NB4 (cell line): Measurements from ENCODE around the gene ATG13.

Experiments
- DNase-seq: peaks from one replicate; pipeline ENCODE4 v3.0.0; 2010; ENCODE audit warnings: low read depth
- H3K4me3 ChIP-seq: one replicate; pipeline ENCODE4 v1.5.1; 2011; ENCODE audit warnings: mild to moderate bottlenecking, low read depth, low read length, moderate library complexity
- MYC ChIP-seq: IDR thresholded peaks from 2 replicates; pipeline ENCODE4 v1.6.1; 2011; ENCODE audit warnings: low read depth, low read length
- POLR2A ChIP-seq: IDR thresholded peaks from 2 replicates; pipeline ENCODE4 v1.6.1; 2011; ENCODE audit warnings: mild to moderate bottlenecking; ENCODE audit not compliant: insufficient read length; ENCODE audit errors: extremely low read depth
- TF ChIP-seq, protein P1 (sequence below): IDR thresholded peaks from 2 replicates; pipeline ENCODE4 v1.6.1; 2011; ENCODE audit warnings: low read depth, low read length
- TF ChIP-seq, protein P2 (sequence below): IDR thresholded peaks from one replicate; pipeline ENCODE4 v1.5.1; 2012; ENCODE audit warnings: low read depth, low read length

ATG13 gene

DNA sequence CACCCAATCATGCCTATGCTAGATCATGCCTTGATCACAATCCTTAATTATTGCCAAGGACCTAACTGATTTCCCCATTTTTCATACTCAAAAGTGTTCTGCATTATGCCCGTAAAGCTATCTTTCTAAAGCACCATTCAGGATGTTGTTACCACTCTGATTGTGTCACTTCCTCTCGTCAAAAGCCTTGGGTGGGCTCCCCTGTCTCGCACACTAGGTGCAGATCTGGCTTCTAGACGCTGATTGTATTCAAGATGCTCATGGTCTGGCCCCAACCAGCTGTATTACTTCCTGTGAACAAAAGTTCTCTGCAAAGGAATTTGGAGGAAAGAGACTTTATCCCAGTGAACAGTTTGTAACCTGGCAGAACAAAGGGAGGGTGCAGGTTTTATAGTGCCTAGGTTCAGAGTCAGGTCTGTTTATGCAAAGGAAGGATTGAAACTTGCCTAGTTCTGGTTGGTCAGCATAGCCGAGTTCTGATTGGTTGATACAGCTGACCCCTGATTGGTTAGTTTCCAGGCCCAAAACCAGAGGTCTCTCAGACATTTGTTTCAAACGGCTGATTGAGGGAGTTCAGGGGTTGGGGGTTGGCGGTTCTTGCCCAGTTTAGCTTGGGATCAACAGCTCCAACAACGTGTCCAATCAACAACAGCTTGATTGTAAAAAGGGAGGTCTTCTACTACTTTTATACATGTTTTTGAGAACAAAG is 25.4 kb downstream of the ATG13 start:
- DNase-seq = peak; percentile 59
- no peak overlapping the region for H3K4me3 ChIP-seq
- TF ChIP-seq, protein P1, sequence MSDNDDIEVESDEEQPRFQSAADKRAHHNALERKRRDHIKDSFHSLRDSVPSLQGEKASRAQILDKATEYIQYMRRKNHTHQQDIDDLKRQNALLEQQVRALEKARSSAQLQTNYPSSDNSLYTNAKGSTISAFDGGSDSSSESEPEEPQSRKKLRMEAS = no peak
- TF ChIP-seq MYC = no peak
- TF ChIP-seq POLR2A = no peak
- TF ChIP-seq, protein P2, sequence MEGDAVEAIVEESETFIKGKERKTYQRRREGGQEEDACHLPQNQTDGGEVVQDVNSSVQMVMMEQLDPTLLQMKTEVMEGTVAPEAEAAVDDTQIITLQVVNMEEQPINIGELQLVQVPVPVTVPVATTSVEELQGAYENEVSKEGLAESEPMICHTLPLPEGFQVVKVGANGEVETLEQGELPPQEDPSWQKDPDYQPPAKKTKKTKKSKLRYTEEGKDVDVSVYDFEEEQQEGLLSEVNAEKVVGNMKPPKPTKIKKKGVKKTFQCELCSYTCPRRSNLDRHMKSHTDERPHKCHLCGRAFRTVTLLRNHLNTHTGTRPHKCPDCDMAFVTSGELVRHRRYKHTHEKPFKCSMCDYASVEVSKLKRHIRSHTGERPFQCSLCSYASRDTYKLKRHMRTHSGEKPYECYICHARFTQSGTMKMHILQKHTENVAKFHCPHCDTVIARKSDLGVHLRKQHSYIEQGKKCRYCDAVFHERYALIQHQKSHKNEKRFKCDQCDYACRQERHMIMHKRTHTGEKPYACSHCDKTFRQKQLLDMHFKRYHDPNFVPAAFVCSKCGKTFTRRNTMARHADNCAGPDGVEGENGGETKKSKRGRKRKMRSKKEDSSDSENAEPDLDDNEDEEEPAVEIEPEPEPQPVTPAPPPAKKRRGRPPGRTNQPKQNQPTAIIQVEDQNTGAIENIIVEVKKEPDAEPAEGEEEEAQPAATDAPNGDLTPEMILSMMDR = no peak

DNA sequence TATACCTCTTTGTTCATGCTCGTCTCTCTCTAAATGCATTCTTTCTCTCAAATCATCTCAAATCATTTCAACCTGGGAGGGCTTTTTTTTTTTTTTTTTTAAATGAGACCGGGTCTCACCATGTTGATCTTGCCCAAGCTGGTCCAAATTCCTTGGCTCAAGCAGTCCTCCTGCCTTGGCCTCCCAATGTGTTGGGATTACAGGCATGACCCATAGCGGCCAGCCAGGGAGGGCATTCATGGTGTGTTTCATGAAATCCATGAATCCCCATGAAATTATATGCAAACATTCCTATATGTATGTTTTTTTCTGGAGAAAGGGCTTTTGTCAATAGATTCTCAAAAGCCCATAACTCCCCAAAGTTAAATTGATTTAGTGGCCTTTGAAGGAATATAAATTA is 26.2 kb downstream of the ATG13 start:
- no peak overlapping the region for H3K4me3 ChIP-seq
- DNase-seq = no peak
- TF ChIP-seq POLR2A = no peak
- no peak for TF ChIP-seq MYC
- TF ChIP-seq, protein P1 = no peak
- TF ChIP-seq, protein P2 = no peak

DNA sequence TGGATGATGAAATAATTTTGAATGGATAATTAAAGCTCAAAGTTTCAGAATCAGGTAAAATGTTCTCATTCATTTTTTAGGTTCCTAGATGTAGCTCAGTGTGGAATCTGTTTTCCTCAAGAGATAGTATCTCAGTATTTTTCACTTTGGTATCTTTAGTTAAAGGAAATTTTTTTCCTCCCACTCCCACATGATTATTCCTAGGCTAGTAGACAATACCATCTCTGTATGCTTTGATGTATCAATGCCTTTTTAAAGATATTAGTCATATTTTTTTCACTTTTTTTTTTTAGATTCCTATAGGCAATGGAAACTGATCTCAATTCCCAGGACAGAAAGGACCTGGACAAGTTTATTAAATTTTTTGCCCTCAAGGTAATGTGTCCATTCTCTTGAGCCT is 26.6 kb downstream of the ATG13 start:
- H3K4me3 ChIP-seq = no peak overlapping the region
- TF ChIP-seq POLR2A (no peak), MYC (no peak)
- TF ChIP-seq, protein P1 = no peak
- TF ChIP-seq, protein P2 = no peak
- no peak for DNase-seq

DNA sequence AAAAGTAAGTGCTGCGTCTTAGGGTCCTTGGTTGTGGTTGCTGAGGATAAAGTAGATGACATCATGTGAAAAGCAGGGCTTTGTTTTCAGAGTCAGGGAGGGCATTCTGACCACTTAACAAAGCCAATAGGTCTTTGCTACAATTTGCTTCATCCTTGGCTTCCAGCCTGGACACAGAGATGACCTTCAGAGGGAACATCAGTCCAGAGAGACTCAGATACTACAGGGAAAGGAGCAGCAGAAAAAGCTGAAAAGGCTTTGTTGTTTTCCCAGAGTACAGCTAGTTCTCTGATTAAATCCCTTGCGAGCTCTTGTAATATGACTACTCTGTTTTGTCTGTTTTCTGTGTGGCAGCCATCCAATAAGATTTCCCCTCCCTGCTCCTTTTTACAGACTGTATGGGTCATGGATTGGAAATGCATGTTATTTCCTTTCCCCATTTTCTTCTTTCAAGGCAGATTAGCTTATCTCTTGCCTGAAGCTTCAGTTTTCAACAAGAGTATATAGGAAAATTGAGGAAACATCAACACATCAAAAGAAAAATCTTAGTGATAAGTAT is 31.9 kb downstream of the ATG13 start:
- TF ChIP-seq, protein P1 = no peak
- TF ChIP-seq MYC = no peak
- H3K4me3 ChIP-seq = no peak overlapping the region
- no peak for DNase-seq

DNA sequence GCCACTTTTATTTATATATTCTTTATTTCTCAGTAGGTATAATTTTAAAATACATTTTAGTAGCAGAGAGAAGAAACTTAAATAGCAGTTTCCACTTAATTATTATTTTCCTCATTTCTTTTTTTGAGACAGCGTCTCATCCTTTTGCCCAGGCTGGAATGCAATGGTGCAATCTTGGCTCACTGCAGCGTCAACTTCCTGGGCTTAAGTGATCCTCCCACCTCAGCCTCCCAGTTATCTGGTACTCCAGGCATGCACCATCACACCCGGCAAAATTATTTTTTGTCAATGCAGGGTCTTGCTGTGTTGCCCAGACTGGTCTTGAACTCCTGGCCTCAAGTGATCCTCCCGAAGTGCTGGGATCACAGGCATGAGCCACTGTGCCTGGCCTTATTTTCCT is 38.3 kb downstream of the ATG13 start:
- TF ChIP-seq, protein P1 = no peak
- TF ChIP-seq MYC (no peak), POLR2A (no peak)
- TF ChIP-seq, protein P2 = no peak
- no peak overlapping the region for H3K4me3 ChIP-seq
- DNase-seq = no peak

DNA sequence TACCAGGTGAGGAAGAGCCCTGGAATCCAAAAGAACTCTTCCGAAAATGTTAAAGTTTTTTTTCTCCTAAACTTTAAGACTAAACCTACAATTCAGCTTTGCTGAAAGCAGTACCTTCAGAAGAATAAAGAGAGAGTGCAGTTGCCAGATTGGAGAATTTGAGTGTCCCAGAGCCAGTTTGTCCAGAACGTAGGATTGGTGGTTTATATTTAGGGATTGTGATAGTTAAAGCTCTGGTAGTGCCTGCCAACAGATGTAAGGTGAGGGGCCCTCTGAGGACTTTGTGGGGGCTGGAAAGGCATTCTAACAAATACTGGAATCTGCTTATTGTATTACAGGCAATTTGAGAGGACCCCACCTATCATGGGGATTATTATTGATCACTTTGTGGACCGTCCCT is 39.8 kb downstream of the ATG13 start:
- H3K4me3 ChIP-seq = no peak overlapping the region
- DNase-seq = no peak
- TF ChIP-seq, protein P2 = no peak
- no peak for TF ChIP-seq POLR2A
- no peak for TF ChIP-seq MYC
- TF ChIP-seq, protein P1 = no peak
